ENCODE measurements around the gene FSTL1.

- TF ChIP-seq CTCF (IDR thresholded peaks at IDR 0.05) (no peak), ESRRA (IDR thresholded peaks at IDR 0.05; ENCODE audit: borderline replicate concordance, low read length) (no peak), MAX (IDR thresholded peaks at IDR 0.05) (no peak), RFX5 (IDR thresholded peaks at IDR 0.05) (no peak)
These were observed 27.0 kb upstream of the FSTL1 start for GRCh38 chr3:120477781-120478180.
